ENCODE data around the gene RPS6KA2. TPM values are rescaled to one million over a fixed set of nuclear protein-coding genes. Genes with fewer than 3 reads are reported as not detected.

Gene RPS6KA2
- total RNA-seq, 1 experiment from 2014 or later = 12.3 TPM

DNA sequence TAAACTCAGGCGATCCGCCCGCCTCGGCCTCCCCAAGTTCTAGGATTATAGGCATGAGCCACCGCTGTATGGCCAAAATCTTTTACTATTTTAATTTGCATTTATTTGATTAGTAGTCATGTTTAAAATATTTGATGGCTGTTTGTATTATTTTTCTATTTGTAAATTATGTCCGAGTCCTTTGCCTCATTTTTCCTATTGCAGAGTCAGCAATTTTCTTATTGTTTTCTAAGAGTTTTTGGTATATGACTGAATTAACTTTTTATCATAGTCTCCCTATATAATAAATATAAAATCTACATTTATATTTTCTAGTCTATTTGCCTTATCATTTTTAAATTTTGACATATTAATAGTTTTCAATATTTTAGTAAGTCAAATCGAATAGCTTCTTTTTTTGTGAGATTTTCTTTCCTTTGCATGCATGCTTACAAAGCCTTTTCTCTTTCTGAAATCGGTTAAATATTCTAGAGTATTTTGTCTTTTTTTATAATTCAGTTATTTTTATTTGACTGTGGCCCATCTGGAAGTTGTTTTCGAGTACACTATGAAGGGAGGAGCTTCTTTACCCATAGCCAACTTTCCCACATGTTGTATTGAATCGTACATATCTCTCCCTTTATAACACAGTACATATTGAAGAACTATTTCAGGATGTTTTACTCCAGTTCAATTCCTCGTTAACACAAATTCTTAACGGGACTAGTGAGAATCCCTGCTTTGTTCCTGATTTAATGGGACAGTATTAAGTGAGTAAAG lies 34.5 kb upstream of the RPS6KA2 start:
- H3K36me3 Mint-ChIP-seq (ENCODE audit: insufficient read depth in 1 of 3, low read depth in 3 of 3) = no peaks in the 10 kb centered on the region
- Histone ChIP-seq H2BK5ac (ENCODE audit: insufficient read length, low read length) (no peak overlapping the region), H3K4me1 (ENCODE audit: insufficient read depth, low read length) (no peaks in the 10 kb centered on the region), H3K18ac (ENCODE audit: insufficient read length, low read depth, low read length) (no peak overlapping the region), H4K5ac (ENCODE audit: insufficient read length, low read depth, low read length) (no peak overlapping the region), H2AK5ac (ENCODE audit: insufficient read length, low read length) (no peak overlapping the region), H3K79me1 (ENCODE audit: insufficient read depth, low read depth, low read length, poor library complexity, severe bottlenecking) (no peaks in the 10 kb centered on the region), H3K27me3 (ENCODE audit: insufficient read depth, low read length) (no peaks in the 10 kb centered on the region), H4K20me1 (ENCODE audit: control insufficient read depth, insufficient read depth, insufficient read length) (no peaks in the 10 kb centered on the region), H2BK20ac (ENCODE audit: low read depth, low read length, poor library complexity, severe bottlenecking) (no peak overlapping the region), H2BK120ac (ENCODE audit: low read depth, low read length, poor library complexity, severe bottlenecking) (no peak overlapping the region), H2BK15ac (ENCODE audit: low read depth, low read length) (no peak overlapping the region), H3K23ac (ENCODE audit: insufficient read length, low read depth, low read length) (no peak overlapping the region), H3K23me2 (ENCODE audit: insufficient read length, low read depth, low read length, poor library complexity, severe bottlenecking) (no peaks in the 10 kb centered on the region), H3K14ac (ENCODE audit: insufficient read depth, low read length) (no peak overlapping the region), H4K91ac (ENCODE audit: insufficient read length, low read depth, low read length) (no peak overlapping the region), H3K9ac (ENCODE audit: extremely low read depth, insufficient read length, low read length) (no peak overlapping the region), H3K4ac (ENCODE audit: low read depth, low read length) (no peak overlapping the region), H3T11ph (ENCODE audit: low read length) (no peak overlapping the region), H3K56ac (ENCODE audit: insufficient read length, low read depth, low read length) (no peak overlapping the region), H3K9me3 (ENCODE audit: control insufficient read depth, low read depth, low read length) (no peaks in the 10 kb centered on the region), H3K79me2 (ENCODE audit: insufficient read depth, low read length) (no peaks in the 10 kb centered on the region), H3K27ac (ENCODE audit: insufficient read length, low read depth, low read length) (no peak overlapping the region), H2BK12ac (ENCODE audit: insufficient read length, low read depth, low read length) (no peak overlapping the region), H4K8ac (replicated peaks; ENCODE audit: insufficient read length, low read depth, low read length) (no peak overlapping the region), H3K4me2 (ENCODE audit: insufficient read depth, insufficient read length, low read length) (no peak overlapping the region), H2AFZ (ENCODE audit: low read length) (no peak overlapping the region)
- no peak overlapping the region for H3K4me3 Mint-ChIP-seq
- DNase-seq = no peak
- TF ChIP-seq, protein P1, sequence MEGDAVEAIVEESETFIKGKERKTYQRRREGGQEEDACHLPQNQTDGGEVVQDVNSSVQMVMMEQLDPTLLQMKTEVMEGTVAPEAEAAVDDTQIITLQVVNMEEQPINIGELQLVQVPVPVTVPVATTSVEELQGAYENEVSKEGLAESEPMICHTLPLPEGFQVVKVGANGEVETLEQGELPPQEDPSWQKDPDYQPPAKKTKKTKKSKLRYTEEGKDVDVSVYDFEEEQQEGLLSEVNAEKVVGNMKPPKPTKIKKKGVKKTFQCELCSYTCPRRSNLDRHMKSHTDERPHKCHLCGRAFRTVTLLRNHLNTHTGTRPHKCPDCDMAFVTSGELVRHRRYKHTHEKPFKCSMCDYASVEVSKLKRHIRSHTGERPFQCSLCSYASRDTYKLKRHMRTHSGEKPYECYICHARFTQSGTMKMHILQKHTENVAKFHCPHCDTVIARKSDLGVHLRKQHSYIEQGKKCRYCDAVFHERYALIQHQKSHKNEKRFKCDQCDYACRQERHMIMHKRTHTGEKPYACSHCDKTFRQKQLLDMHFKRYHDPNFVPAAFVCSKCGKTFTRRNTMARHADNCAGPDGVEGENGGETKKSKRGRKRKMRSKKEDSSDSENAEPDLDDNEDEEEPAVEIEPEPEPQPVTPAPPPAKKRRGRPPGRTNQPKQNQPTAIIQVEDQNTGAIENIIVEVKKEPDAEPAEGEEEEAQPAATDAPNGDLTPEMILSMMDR (conservative IDR thresholded peaks at IDR 0.05) = no peak
- H3K9me3 Mint-ChIP-seq = no peaks in the 10 kb centered on the region
- WGBS (ENCODE audit: extremely low coverage, insufficient read length, low lambda C conversion rate) = no CpG with 5 or more reads among the region's 12 CpGs
- no peak overlapping the region for H3K27ac Mint-ChIP-seq
- H3K27me3 Mint-ChIP-seq (ENCODE audit: low read depth) = peaks cover 10% of the 10 kb centered on the region
- H3K4me1 Mint-ChIP-seq = peaks cover 2 to 18% of the 10 kb centered on the region in 2 experiments
